HCT116 (cell line): ENCODE data around the gene SLC22A7. TPM values are rescaled to one million over a fixed set of nuclear protein-coding genes. Genes with fewer than 3 reads are reported as not detected.

ENCODE experiments used
- ATAC-seq: fragments of 200-7000 bp; cut with Tn5 transposase; 2 replicates; pipeline ENCODE4 v1.9.1; 2020; ENCODE audit warnings: mild to moderate bottlenecking, moderate library complexity
- BruUV-seq: library from RNA; stranded (reverse); fragments of 400-500 nt; replicated peaks from 2 replicates; lab custom pipeline; 2021; lab: Mats Ljungman, UMichigan
- CTCF ChIA-PET: fragments of 300-600 bp; sonication (Branson Sonifier 250); formaldehyde crosslinking; loops from one replicate; lab custom pipeline; 2021; ENCODE audit warnings: antibody characterized with exemption; lab: Charles Lee
- POLR2A ChIA-PET: fragments of 300-600, 350-600 bp; sonication (Branson Sonifier 250); formaldehyde crosslinking; loops from one replicate; lab custom pipeline; 2021; ENCODE audit warnings: antibody characterized with exemption; lab: Charles Lee
- RAD21 ChIA-PET, 2 experiments: fragments of 300-600 bp; sonication (Branson Sonifier 250); formaldehyde crosslinking; loops; one replicate each; lab custom pipeline; 2023; ENCODE audit warnings: low total read pairs in 2 of 2; ENCODE audit not compliant: uncharacterized antibody in 2 of 2, unreplicated experiment in 2 of 2, low non-redundant PET in 1 of 2; lab: Charles Lee
- DNase-seq: peaks from one replicate; pipeline ENCODE4 v3.0.0-alpha.2; 2010; ENCODE audit warnings: low read depth, low spot score
- H2AFZ ChIP-seq: fragments of 200-600 bp; shearing (Covaris generic), sonication (generic); 2 replicates; pipeline ENCODE4 v1.6.1; 2017; ENCODE audit warnings: low read depth, mixed run types, mixed read lengths, antibody characterized with exemption, low read length; ENCODE audit not compliant: poor library complexity, severe bottlenecking
- H3K27ac ChIP-seq: 2 replicates; pipeline ENCODE4 v1.5.1; 2012; ENCODE audit warnings: low read depth, low read length
- H3K27me3 ChIP-seq: fragments of 200-600 bp; sonication (generic); 2 replicates; pipeline ENCODE4 v1.6.1; 2016; ENCODE audit warnings: mixed run types, low read length, mixed read lengths; ENCODE audit not compliant: insufficient read depth
- H3K36me3 ChIP-seq, 2 experiments: fragments of 200-500 bp in 1 of 2; fragments of 200-600 bp in 1 of 2; sonication (Bioruptor generic) in 1 of 2; sonication (generic) in 1 of 2; 2 replicates each; pipeline versions ENCODE4 v1.5.1 to v1.6.1; 2014 to 2016; ENCODE audit warnings: low read length in 2 of 2, inconsistent platforms in 1 of 2, mixed read lengths in 1 of 2, mixed run types in 1 of 2; ENCODE audit not compliant: insufficient read depth in 2 of 2, control insufficient read depth in 1 of 2
- H3K4me1 ChIP-seq, 2 experiments: fragments of 200-600 bp in 1 of 2; sonication (generic) in 1 of 2; 2 replicates each; pipeline versions ENCODE4 v1.5.1 to v1.6.1; 2012 to 2017; ENCODE audit warnings: low read length in 2 of 2, inconsistent platforms in 1 of 2, mild to moderate bottlenecking in 1 of 2, mixed read lengths in 1 of 2, mixed run types in 1 of 2, moderate library complexity in 1 of 2; ENCODE audit not compliant: insufficient read depth in 2 of 2, control insufficient read depth in 1 of 2
- H3K4me2 ChIP-seq: fragments of 200-600 bp; sonication (generic); 2 replicates; pipeline ENCODE4 v1.6.1; 2017; ENCODE audit warnings: mixed run types, low read length, mixed read lengths
- H3K4me3 ChIP-seq, 2 experiments: fragments of 200-600 bp in 1 of 2; sonication (generic) in 1 of 2; replicated peaks in 1 of 2; 2 replicates each; pipeline ENCODE4 v1.5.1; 2011 to 2016; ENCODE audit warnings: low read length in 2 of 2, control low read depth in 1 of 2, low read depth in 1 of 2, mild to moderate bottlenecking in 1 of 2, mixed read lengths in 1 of 2, mixed run types in 1 of 2
- H3K79me2 ChIP-seq: fragments of 200-600 bp; sonication (generic); 2 replicates; pipeline ENCODE4 v1.6.1; 2017; ENCODE audit warnings: mild to moderate bottlenecking, mixed run types, low read length, moderate library complexity, mixed read lengths; ENCODE audit not compliant: insufficient read depth
- H3K9ac ChIP-seq: fragments of 200-600 bp; sonication (generic); 2 replicates; pipeline ENCODE4 v1.6.1; 2016; ENCODE audit warnings: low read length, mixed read lengths
- H3K9me2 ChIP-seq: fragments of 200-600 bp; sonication (generic), shearing (Covaris generic); 2 replicates; pipeline ENCODE4 v1.6.1; 2017; ENCODE audit warnings: mixed run types, mild to moderate bottlenecking, moderate library complexity; ENCODE audit not compliant: insufficient read depth
- H3K9me3 ChIP-seq, 2 experiments: fragments of 200-500 bp in 1 of 2; fragments of 200-600 bp in 1 of 2; sonication (Bioruptor generic) in 1 of 2; sonication (generic) in 1 of 2; 2 replicates each; pipeline ENCODE4 v1.6.1; 2014 to 2017; ENCODE audit warnings: low read length in 2 of 2, mixed read lengths in 2 of 2, inconsistent platforms in 1 of 2, low read depth in 1 of 2, mild to moderate bottlenecking in 1 of 2, mixed run types in 1 of 2, moderate library complexity in 1 of 2; ENCODE audit not compliant: control insufficient read depth in 1 of 2, insufficient read depth in 1 of 2
- H4K20me1 ChIP-seq: fragments of 200-600 bp; sonication (generic), shearing (Covaris generic); 2 replicates; pipeline ENCODE4 v1.6.1; 2017; ENCODE audit warnings: mixed run types, mild to moderate bottlenecking, moderate library complexity; ENCODE audit not compliant: insufficient read depth
- CTCF ChIP-seq, 3 experiments: fragments of 200-600 bp in 1 of 3; sonication (generic) in 1 of 3; IDR thresholded peaks in 2 of 3; conservative IDR thresholded peaks in 1 of 3; 2 replicates each; pipeline ENCODE4 v1.5.1; 2012 to 2017; ENCODE audit warnings: low read depth in 2 of 3, low read length in 2 of 3, antibody characterized with exemption in 1 of 3, borderline replicate concordance in 1 of 3, control low read depth in 1 of 3, mild to moderate bottlenecking in 1 of 3, mixed read lengths in 1 of 3, mixed run types in 1 of 3, moderate library complexity in 1 of 3; ENCODE audit not compliant: insufficient read depth in 1 of 3
- FOSL1 ChIP-seq: IDR thresholded peaks from 2 replicates; pipeline ENCODE4 v1.6.1; 2012; ENCODE audit warnings: low read depth
- SIN3A ChIP-seq: IDR thresholded peaks from 2 replicates; pipeline ENCODE4 v1.6.1; 2012; ENCODE audit warnings: low read depth
- SRF ChIP-seq: IDR thresholded peaks from 2 replicates; pipeline ENCODE4 v1.6.1; 2012; ENCODE audit warnings: low read depth
- YY1 ChIP-seq: IDR thresholded peaks from 2 replicates; pipeline ENCODE4 v1.6.1; 2011; ENCODE audit warnings: low read length, low read depth, moderate library complexity, mild to moderate bottlenecking; ENCODE audit not compliant: insufficient replicate concordance; ENCODE audit errors: extremely low read depth
- ZBTB33 ChIP-seq: IDR thresholded peaks from 2 replicates; pipeline ENCODE4 v1.6.1; 2011; ENCODE audit warnings: mild to moderate bottlenecking, low read length, moderate library complexity; ENCODE audit not compliant: insufficient replicate concordance; ENCODE audit errors: extremely low read depth
- intact Hi-C: fragments of 100-400 bp; cut with micrococcal nuclease; formaldehyde crosslinking; loops from 2 replicates; pipeline ENCODE4 v1.10.0; 2022
- total RNA-seq: library from RNA; stranded (reverse); gene quantifications from one replicate; pipeline ENCODE4 v1.2.1, GENCODE V29; 2021; ENCODE audit not compliant: unreplicated experiment

The SLC22A7 gene
- total RNA-seq, 1 experiment from 2014 or later = not detected

DNA sequence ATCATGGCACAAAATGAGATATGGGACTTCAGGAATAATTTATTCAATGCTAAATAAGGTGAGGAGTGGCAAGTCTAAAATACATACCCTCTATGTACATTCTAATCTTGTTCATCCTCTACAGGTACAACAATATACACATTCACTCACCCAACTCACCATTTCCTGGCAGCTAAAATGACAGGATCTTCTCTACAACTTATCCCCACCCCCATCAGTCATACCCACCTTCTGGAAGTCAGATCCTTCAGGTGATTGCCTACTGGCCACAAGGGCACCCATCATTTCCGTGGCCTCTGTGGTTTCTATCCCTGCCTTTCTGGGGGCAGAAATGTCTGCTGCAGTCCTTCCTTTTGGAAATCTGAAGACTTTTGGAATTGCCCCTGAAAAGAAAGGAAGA lies 33.4 kb downstream of the SLC22A7 start:
- H3K9ac ChIP-seq = no peak overlapping the region
- no peaks in the 10 kb centered on the region for H3K9me2 ChIP-seq
- no peak overlapping the region for H3K4me2 ChIP-seq
- BruUV-seq = no TSS peak
- RAD21 ChIA-PET = no interaction called here
- peaks cover 4 to 14% of the 10 kb centered on the region in 2 experiments; a peak in 3 of 4 replicates for H3K4me1 ChIP-seq
- DNase-seq = no peak
- no peak overlapping the region for H3K27ac ChIP-seq
- intact Hi-C loops = no loop called here
- H3K79me2 ChIP-seq = no peaks in the 10 kb centered on the region
- CTCF ChIA-PET = no interaction called here
- no peaks in the 10 kb centered on the region for H3K27me3 ChIP-seq
- no peak for ATAC-seq
- TF ChIP-seq FOSL1 (no peak), SIN3A (no peak), CTCF (IDR thresholded peaks at IDR 0.05 in 2 of 3, conservative IDR thresholded peaks at IDR 0.05 in 1 of 3; ENCODE audit: borderline replicate concordance in 1 of 3, insufficient read depth in 1 of 3, low read depth in 2 of 3, low read length in 2 of 3) (no peak), YY1 (no peak), ZBTB33 (no peak), SRF (no peak)
- no peaks in the 10 kb centered on the region for H4K20me1 ChIP-seq
- H3K9me3 ChIP-seq = no peaks in the 10 kb centered on the region
- H2AFZ ChIP-seq = no peak overlapping the region
- H3K4me3 ChIP-seq = no peak overlapping the region
- H3K36me3 ChIP-seq = no peaks in the 10 kb centered on the region
- POLR2A ChIA-PET = no interaction called here
